ENCODE measurements around the gene DDC.
"Not testable (repeated sequence)": the region's sequence is repeated elsewhere in the genome, so short reads cannot be mapped to it uniquely, and the experiment has no call there.

The DDC gene

DNA sequence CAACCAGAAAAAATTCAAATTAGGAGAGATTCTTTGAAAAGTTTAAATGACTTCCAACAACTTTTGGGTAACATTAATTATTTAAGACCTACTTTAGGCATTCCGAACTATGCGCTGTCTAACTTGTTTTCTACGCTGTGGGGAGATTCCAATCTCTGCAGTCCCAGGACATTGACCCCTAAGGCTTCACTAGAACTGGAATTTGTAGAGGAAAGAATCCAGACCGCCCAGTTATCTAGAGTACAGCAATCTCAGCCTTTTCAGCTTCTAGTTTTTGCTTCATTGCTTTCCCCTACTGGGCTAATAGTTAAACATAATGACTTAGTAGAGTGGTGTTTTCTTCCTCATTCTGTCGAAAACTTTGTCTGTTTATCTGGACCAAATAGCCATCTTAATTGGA, 14.9 kb upstream of the DDC start:
- no peaks in the 10 kb centered on the region for H4K20me1 ChIP-seq (ENCODE audit: insufficient read depth, low read length, poor library complexity, severe bottlenecking)
- H3K9me2 ChIP-seq (replicated peaks; ENCODE audit: low read depth, low read length): no peaks in the 10 kb centered on the region
- no peaks in the 10 kb centered on the region for H3K4me1 ChIP-seq (ENCODE audit: insufficient read depth, low read length, poor library complexity, severe bottlenecking)
- H3K36me3 ChIP-seq (ENCODE audit: insufficient read depth, low read length): no peaks in the 10 kb centered on the region
- TF ChIP-seq, protein P1, sequence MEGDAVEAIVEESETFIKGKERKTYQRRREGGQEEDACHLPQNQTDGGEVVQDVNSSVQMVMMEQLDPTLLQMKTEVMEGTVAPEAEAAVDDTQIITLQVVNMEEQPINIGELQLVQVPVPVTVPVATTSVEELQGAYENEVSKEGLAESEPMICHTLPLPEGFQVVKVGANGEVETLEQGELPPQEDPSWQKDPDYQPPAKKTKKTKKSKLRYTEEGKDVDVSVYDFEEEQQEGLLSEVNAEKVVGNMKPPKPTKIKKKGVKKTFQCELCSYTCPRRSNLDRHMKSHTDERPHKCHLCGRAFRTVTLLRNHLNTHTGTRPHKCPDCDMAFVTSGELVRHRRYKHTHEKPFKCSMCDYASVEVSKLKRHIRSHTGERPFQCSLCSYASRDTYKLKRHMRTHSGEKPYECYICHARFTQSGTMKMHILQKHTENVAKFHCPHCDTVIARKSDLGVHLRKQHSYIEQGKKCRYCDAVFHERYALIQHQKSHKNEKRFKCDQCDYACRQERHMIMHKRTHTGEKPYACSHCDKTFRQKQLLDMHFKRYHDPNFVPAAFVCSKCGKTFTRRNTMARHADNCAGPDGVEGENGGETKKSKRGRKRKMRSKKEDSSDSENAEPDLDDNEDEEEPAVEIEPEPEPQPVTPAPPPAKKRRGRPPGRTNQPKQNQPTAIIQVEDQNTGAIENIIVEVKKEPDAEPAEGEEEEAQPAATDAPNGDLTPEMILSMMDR (conservative IDR thresholded peaks at IDR 0.05; ENCODE audit: low read length): no peak
- TF ChIP-seq EZH2phosphoT487 (IDR thresholded peaks at IDR 0.05; ENCODE audit: borderline replicate concordance): no peak
- no peak overlapping the region for H3K4me2 ChIP-seq (ENCODE audit: low read depth, low read length, poor library complexity, severe bottlenecking)
- no peaks in the 10 kb centered on the region for H3K79me2 ChIP-seq (ENCODE audit: insufficient read depth, low read length)
- H3K4me3 ChIP-seq (ENCODE audit: low read length, poor library complexity, severe bottlenecking): no peak overlapping the region
- H2AFZ ChIP-seq (ENCODE audit: low read length): no peak overlapping the region
- H3F3A ChIP-seq (ENCODE audit: low read depth): no peaks in the 10 kb centered on the region
- no peak overlapping the region for H3K9ac ChIP-seq (ENCODE audit: low read depth, low read length, poor library complexity, severe bottlenecking)
- no peaks in the 10 kb centered on the region; the same call in 1 of the 2 replicates for H3K9me3 ChIP-seq (ENCODE audit: insufficient read depth, low read depth, low read length)
- no peaks in the 10 kb centered on the region for H3K27me3 ChIP-seq (ENCODE audit: insufficient read depth, low read length, poor library complexity, severe bottlenecking)

DNA sequence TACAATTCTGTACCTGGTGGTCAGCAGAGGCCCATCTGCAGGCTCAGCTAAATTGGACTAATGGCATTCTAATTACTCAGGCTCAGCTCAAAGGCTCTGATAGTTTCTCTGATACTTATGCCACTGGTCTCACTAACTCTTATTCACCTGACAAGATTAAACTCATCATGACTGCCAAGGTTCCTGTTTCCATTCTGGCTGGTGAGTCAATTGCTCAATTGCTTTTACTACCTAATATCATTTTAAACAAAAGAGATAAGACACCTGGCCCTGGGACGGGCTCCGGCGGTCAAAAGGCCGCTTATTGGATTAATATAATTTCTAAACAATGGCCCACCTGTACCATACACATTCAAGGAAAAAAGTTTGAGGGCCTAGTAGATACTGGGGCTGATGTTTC, 12.9 kb upstream of the DDC start:
- H3K9ac ChIP-seq (ENCODE audit: low read depth, low read length, poor library complexity, severe bottlenecking); H4K20me1 ChIP-seq (ENCODE audit: insufficient read depth, low read length, poor library complexity, severe bottlenecking); H3K9me2 ChIP-seq (replicated peaks; ENCODE audit: low read depth, low read length); H3K4me1 ChIP-seq (ENCODE audit: insufficient read depth, low read length, poor library complexity, severe bottlenecking); H3F3A ChIP-seq (ENCODE audit: low read depth); H3K4me3 ChIP-seq (ENCODE audit: low read length, poor library complexity, severe bottlenecking); H3K36me3 ChIP-seq (ENCODE audit: insufficient read depth, low read length); H3K4me2 ChIP-seq (ENCODE audit: low read depth, low read length, poor library complexity, severe bottlenecking); H2AFZ ChIP-seq (ENCODE audit: low read length); H3K27me3 ChIP-seq (ENCODE audit: insufficient read depth, low read length, poor library complexity, severe bottlenecking); H3K79me2 ChIP-seq (ENCODE audit: insufficient read depth, low read length); H3K9me3 ChIP-seq (ENCODE audit: insufficient read depth, low read depth, low read length): not testable (repeated sequence)

DNA sequence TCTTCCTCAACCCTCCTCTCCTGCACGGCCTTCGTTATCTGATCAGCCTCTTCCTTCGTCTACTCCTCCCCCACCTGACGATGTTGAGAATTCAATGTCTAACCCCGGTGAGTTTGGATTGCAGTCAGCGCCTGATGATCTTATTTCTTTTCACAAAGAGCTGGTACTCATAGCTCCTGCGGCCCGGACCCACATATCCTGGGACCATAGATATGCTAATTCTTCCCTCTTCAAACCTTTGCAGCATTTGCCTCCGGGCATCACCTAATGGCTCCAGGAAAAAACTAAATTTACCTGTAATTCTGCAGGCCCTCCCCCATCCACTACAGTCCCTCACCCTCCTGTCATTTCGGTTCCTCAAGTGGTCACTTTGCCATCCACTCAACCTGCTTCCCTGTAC, 12.4 kb upstream of the DDC start:
- Histone ChIP-seq H3K9me3 (ENCODE audit: insufficient read depth, low read depth, low read length) (no peaks in the 10 kb centered on the region), H3K4me3 (ENCODE audit: low read length, poor library complexity, severe bottlenecking) (no peak overlapping the region)
- TF ChIP-seq, protein P1 (conservative IDR thresholded peaks at IDR 0.05; ENCODE audit: low read length): no peak
- TF ChIP-seq EZH2phosphoT487 (IDR thresholded peaks at IDR 0.05; ENCODE audit: borderline replicate concordance): no peak

DNA sequence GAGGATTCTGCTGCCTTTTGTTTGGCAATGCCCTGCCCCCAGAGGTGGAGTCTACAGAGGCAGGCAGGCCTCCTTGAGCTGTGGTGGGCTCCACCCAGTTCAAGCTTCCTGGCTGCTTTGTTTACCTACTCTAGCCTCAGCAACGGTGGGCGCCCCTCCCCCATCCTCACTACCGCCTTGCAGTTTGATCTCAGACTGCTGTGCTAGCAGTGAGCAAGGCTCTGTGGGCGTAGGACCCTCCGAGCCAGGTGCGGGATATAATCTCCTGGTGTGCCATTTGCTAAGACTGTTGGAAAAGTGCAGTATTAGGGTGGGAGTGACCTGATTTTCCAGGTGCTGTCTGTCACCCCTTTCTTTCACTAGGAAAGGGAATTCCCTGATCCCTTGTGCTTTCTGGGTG, 11.2 kb upstream of the DDC start:
- H3K27me3 ChIP-seq (ENCODE audit: insufficient read depth, low read length, poor library complexity, severe bottlenecking); H4K20me1 ChIP-seq (ENCODE audit: insufficient read depth, low read length, poor library complexity, severe bottlenecking); H3K9ac ChIP-seq (ENCODE audit: low read depth, low read length, poor library complexity, severe bottlenecking); H3F3A ChIP-seq (ENCODE audit: low read depth); H3K4me3 ChIP-seq (ENCODE audit: low read length, poor library complexity, severe bottlenecking); H2AFZ ChIP-seq (ENCODE audit: low read length); H3K9me3 ChIP-seq (ENCODE audit: insufficient read depth, low read depth, low read length); H3K4me2 ChIP-seq (ENCODE audit: low read depth, low read length, poor library complexity, severe bottlenecking); H3K9me2 ChIP-seq (replicated peaks; ENCODE audit: low read depth, low read length); H3K79me2 ChIP-seq (ENCODE audit: insufficient read depth, low read length); H3K36me3 ChIP-seq (ENCODE audit: insufficient read depth, low read length); H3K4me1 ChIP-seq (ENCODE audit: insufficient read depth, low read length, poor library complexity, severe bottlenecking): not testable (repeated sequence)

More for the DNA sequence above, 12.4 kb upstream of the DDC start:
- H3F3A ChIP-seq (ENCODE audit: low read depth): no peaks in the 10 kb centered on the region
- H4K20me1 ChIP-seq (ENCODE audit: insufficient read depth, low read length, poor library complexity, severe bottlenecking): no peaks in the 10 kb centered on the region
- H3K9ac ChIP-seq (ENCODE audit: low read depth, low read length, poor library complexity, severe bottlenecking): no peak overlapping the region
- no peaks in the 10 kb centered on the region for H3K9me2 ChIP-seq (replicated peaks; ENCODE audit: low read depth, low read length)
- H3K79me2 ChIP-seq (ENCODE audit: insufficient read depth, low read length): no peaks in the 10 kb centered on the region
- no peaks in the 10 kb centered on the region for H3K27me3 ChIP-seq (ENCODE audit: insufficient read depth, low read length, poor library complexity, severe bottlenecking)
- H3K36me3 ChIP-seq (ENCODE audit: insufficient read depth, low read length): no peaks in the 10 kb centered on the region
- H2AFZ ChIP-seq (ENCODE audit: low read length): no peak overlapping the region
- H3K4me2 ChIP-seq (ENCODE audit: low read depth, low read length, poor library complexity, severe bottlenecking): no peak overlapping the region
- no peaks in the 10 kb centered on the region for H3K4me1 ChIP-seq (ENCODE audit: insufficient read depth, low read length, poor library complexity, severe bottlenecking)

Measured in Loucy (cell line).